Bronchial epithelial cell (primary cell): ENCODE data around the gene CYB5R2. TPM values are rescaled to one million over a fixed set of nuclear protein-coding genes. Genes with fewer than 3 reads are reported as not detected.

Experiments used
- DNase-seq: peaks from one replicate; pipeline ENCODE4 v3.0.0-alpha.2; 2010; ENCODE audit warnings: low read depth
- FAIRE-seq: peaks from 2 replicates; lab custom pipeline; 2011; peaks lifted over from hg19 to GRCh38; lab: Jason Lieb, UNC
- H3K27me3 ChIP-seq: 2 replicates; pipeline ENCODE4 v1.5.1; 2011; ENCODE audit warnings: low read length; ENCODE audit not compliant: control insufficient read depth, insufficient read depth
- H3K36me3 ChIP-seq: 2 replicates; pipeline ENCODE4 v1.5.1; 2011; ENCODE audit warnings: low read length; ENCODE audit not compliant: control insufficient read depth, insufficient read depth
- H3K4me3 ChIP-seq: 2 replicates; pipeline ENCODE4 v1.5.1; 2011; ENCODE audit warnings: mild to moderate bottlenecking, low read depth, low read length, control low read depth
- CTCF ChIP-seq: IDR thresholded peaks from 2 replicates; pipeline ENCODE4 v1.5.1; 2011; ENCODE audit warnings: mild to moderate bottlenecking, moderate library complexity, low read length, control low read depth, inconsistent platforms; ENCODE audit not compliant: insufficient read depth, severe bottlenecking
- total RNA-seq: library from RNA; depleted of rRNA; stranded (reverse); fragments of >200 nt; gene quantifications from 2 replicates; pipeline ENCODE4 v1.2.1, GENCODE V29; 2014

Gene CYB5R2
- 12.1 and 16.4 TPM in 2 replicates for total RNA-seq

GRCh38 chr11:7672960-7673723 lies at the start of gene CYB5R2:
Gene CYB5R2 (minus strand): TSS chr11:7673500. CDS start chr11:7672825, 675 bp downstream.
- Histone ChIP-seq H3K27me3 (no peaks in the 10 kb centered on the region), H3K36me3 (no peaks in the 10 kb centered on the region), H3K4me3 (peak within 1 kb of the TSS; percentile 49)
- FAIRE-seq (no peak), DNase-seq (peak; percentile 18)
- TF ChIP-seq CTCF = no peak

DNA sequence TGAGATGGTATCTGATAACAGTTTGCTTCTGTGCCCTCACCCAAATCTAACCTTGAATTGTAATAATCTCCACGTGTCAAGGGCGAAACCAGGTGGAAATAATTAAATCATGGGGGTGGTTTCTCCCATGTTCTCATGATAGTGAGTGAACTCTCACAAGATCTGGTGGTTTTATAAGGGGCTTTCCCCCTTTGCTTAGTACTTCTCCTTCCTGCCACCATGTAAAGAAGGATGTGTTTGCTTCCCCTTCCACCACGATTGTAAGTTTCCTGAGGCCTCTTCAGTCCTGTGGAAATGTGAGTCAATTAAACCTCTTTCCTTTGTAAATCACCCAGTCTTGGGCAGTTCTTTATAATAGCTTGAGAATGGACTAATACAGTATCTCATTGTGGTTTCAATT lies 41.5 kb upstream of the CYB5R2 start:
- Histone ChIP-seq H3K36me3 (no peaks in the 10 kb centered on the region), H3K27me3 (no peaks in the 10 kb centered on the region), H3K4me3 (no peak overlapping the region)
- no peak for FAIRE-seq
- TF ChIP-seq CTCF = no peak
- no peak for DNase-seq

DNA sequence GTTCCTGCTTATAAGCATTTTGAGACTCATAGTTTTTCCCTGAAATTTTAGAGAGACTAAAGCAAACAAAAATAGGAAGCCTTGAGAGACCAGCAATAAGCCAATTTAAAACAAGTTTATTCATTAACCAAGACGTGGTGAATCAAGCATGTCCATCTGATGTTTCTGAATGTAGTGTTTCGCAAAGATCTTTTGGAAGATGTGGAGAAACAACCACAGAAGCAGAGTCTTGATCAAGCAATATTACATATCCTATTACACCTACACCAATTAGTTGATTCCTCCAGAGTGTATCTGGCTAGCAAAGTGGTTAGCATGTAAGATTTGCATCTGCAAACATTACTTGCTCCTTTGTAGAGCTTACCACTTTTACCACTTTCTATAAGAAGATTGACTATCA lies 33.1 kb upstream of the CYB5R2 start, which contains the start of gene OVCH2:
Gene OVCH2 (minus strand): TSS at position 101 of the 400 bp plus-strand sequence. CDS start 83 bp downstream, at position 18.
- no peak for TF ChIP-seq CTCF
- Histone ChIP-seq H3K36me3 (no peaks in the 10 kb centered on the region), H3K4me3 (no peak within 1 kb of the TSS), H3K27me3 (no peaks in the 10 kb centered on the region)
- DNase-seq (no peak), FAIRE-seq (no peak)

DNA sequence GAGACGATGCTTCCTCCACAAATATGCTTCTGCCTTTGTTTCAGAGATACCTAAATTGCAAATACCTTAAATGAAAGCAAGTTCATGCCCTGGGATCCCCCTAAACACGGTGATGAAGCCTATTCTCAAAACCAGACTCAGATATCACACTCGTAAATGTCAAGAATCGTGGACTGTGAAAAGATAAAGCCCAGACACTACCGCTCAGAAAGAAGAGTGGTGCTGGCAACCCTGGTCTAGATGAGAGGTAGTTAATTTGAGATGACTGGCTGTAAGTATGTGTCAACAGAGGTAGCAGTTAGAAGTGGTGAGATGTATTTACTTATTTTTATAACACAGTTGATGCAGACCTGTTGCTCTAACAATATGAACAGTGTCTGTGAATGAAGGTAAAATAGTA lies 30.4 kb upstream of the CYB5R2 start:
- TF ChIP-seq CTCF = no peak
- Histone ChIP-seq H3K27me3 (no peaks in the 10 kb centered on the region), H3K36me3 (no peaks in the 10 kb centered on the region), H3K4me3 (no peak overlapping the region)
- DNase-seq = no peak
- FAIRE-seq = no peak

DNA sequence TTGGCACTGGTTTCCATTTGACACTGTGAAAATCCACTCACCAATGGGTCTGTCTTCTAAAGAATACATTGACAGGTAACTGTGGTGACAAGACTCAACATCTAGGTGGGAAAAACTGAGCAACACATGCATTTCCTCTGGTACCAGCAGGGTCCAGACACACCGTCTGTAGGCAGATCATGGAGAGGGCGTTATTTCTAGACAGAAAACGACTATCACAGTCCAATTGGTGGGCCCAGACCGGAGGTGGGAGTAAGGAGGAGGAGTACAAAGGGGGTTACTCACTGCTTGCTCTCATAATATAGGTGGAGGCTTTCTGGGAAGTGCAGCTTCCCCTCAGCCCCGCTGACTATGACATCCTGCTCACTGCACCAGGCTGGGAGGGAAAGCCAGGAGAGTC lies 23.1 kb upstream of the CYB5R2 start:
- Histone ChIP-seq H3K27me3 (no peaks in the 10 kb centered on the region), H3K36me3 (no peaks in the 10 kb centered on the region), H3K4me3 (no peak overlapping the region)
- TF ChIP-seq CTCF = no peak
- FAIRE-seq = no peak
- no peak for DNase-seq

GRCh38 chr11:7694235-7694634 lies 20.9 kb upstream of the CYB5R2 start:
- no peak overlapping the region for H3K4me3 ChIP-seq
- TF ChIP-seq CTCF = no peak
- FAIRE-seq (no peak), DNase-seq (no peak)
- H3K27me3 ChIP-seq = no peaks in the 10 kb centered on the region
- H3K36me3 ChIP-seq = no peaks in the 10 kb centered on the region
